BLaER1 (cell line): Measurements from ENCODE around the gene BLOC1S3.

Experiments used
- H3K27ac ChIP-seq: shearing (Covaris generic); formaldehyde crosslinking; 2 replicates; pipeline ENCODE4 v1.8.1; 2022
- H3K27me3 ChIP-seq: shearing (Covaris generic); formaldehyde crosslinking; 2 replicates; pipeline ENCODE4 v1.8.1; 2022
- H3K36me3 ChIP-seq: shearing (Covaris generic); formaldehyde crosslinking; 2 replicates; pipeline ENCODE4 v1.8.1; 2022
- H3K4me1 ChIP-seq: shearing (Covaris generic); formaldehyde crosslinking; 2 replicates; pipeline ENCODE4 v1.8.1; 2022
- H3K4me2 ChIP-seq: shearing (Covaris generic); formaldehyde crosslinking; 2 replicates; pipeline ENCODE4 v1.8.1; 2022
- H3K4me3 ChIP-seq: shearing (Covaris generic); formaldehyde crosslinking; 2 replicates; pipeline ENCODE4 v1.8.1; 2022
- H3K9ac ChIP-seq: shearing (Covaris generic); formaldehyde crosslinking; 2 replicates; pipeline ENCODE4 v1.8.1; 2022
- H3K9me3 ChIP-seq: shearing (Covaris generic); formaldehyde crosslinking; 2 replicates; pipeline ENCODE4 v1.8.1; 2022
- H4K20me1 ChIP-seq: shearing (Covaris generic); formaldehyde crosslinking; 2 replicates; pipeline ENCODE4 v1.8.1; 2022
- Cebpa-rat ChIP-seq: shearing (Covaris generic); IDR thresholded peaks from 2 replicates; pipeline ENCODE4 v1.8.1; 2022

The BLOC1S3 gene

GRCh38 chr19:45138303-45138751 lies 40.3 kb upstream of the BLOC1S3 start:
- no peak overlapping the region for H3K4me3 ChIP-seq
- peaks cover 69% of the 10 kb centered on the region for H3K4me1 ChIP-seq
- H3K9me3 ChIP-seq, result no peaks in the 10 kb centered on the region
- peak overlapping the region; percentile 89 for H3K27ac ChIP-seq
- peaks cover 44% of the 10 kb centered on the region; the same call in 1 of the 2 replicates for H4K20me1 ChIP-seq
- H3K36me3 ChIP-seq, result peaks cover 38% of the 10 kb centered on the region
- no peaks in the 10 kb centered on the region for H3K27me3 ChIP-seq
- peak overlapping the region; percentile 97 for H3K4me2 ChIP-seq
- no peak for TF ChIP-seq Cebpa-rat
- no peak overlapping the region; the same call in 1 of the 2 replicates for H3K9ac ChIP-seq

- peaks cover 64% of the 10 kb centered on the region for H3K4me1 ChIP-seq
- TF ChIP-seq Cebpa-rat, result no peak
- H3K4me3 ChIP-seq, result no peak overlapping the region
- H3K9ac ChIP-seq, result no peak overlapping the region
- no peaks in the 10 kb centered on the region for H3K27me3 ChIP-seq
- peak overlapping the region; percentile 26; the same call in 1 of the 2 replicates for H3K27ac ChIP-seq
- H3K4me2 ChIP-seq, result no peak overlapping the region
- peaks cover 49% of the 10 kb centered on the region; the same call in 1 of the 2 replicates for H4K20me1 ChIP-seq
- H3K36me3 ChIP-seq, result peaks cover 50% of the 10 kb centered on the region
- no peaks in the 10 kb centered on the region for H3K9me3 ChIP-seq
Measured at GRCh38 chr19:45139286-45140143, 39.1 kb upstream of the BLOC1S3 start.

- Histone ChIP-seq H3K4me1 (peaks cover 58% of the 10 kb centered on the region), H3K4me2 (no peak overlapping the region), H4K20me1 (peaks cover 54% of the 10 kb centered on the region; the same call in 1 of the 2 replicates), H3K27ac (0 out of 2 replicates have a peak overlapping the region, but pooled peaks have one; percentile 26), H3K9me3 (no peaks in the 10 kb centered on the region), H3K4me3 (no peak overlapping the region), H3K9ac (no peak overlapping the region), H3K36me3 (peaks cover 56% of the 10 kb centered on the region), H3K27me3 (no peaks in the 10 kb centered on the region)
- TF ChIP-seq Cebpa-rat, result no peak
Measured at GRCh38 chr19:45140144-45140503, 38.5 kb upstream of the BLOC1S3 start.

- Histone ChIP-seq H4K20me1 (peaks cover 54% of the 10 kb centered on the region; the same call in 1 of the 2 replicates), H3K4me2 (no peak overlapping the region), H3K27ac (peak overlapping the region; percentile 7; the same call in 1 of the 2 replicates), H3K36me3 (peaks cover 61% of the 10 kb centered on the region), H3K27me3 (no peaks in the 10 kb centered on the region), H3K4me1 (peaks cover 54% of the 10 kb centered on the region), H3K9me3 (no peaks in the 10 kb centered on the region), H3K9ac (no peak overlapping the region), H3K4me3 (no peak overlapping the region)
- no peak for TF ChIP-seq Cebpa-rat
Measured at GRCh38 chr19:45140533-45140932, 38.1 kb upstream of the BLOC1S3 start.

GRCh38 chr19:45141203-45141900 lies 37.2 kb upstream of the BLOC1S3 start:
- Histone ChIP-seq H3K9me3 (no peaks in the 10 kb centered on the region), H3K4me3 (no peak overlapping the region), H3K9ac (no peak overlapping the region), H3K4me1 (peaks cover 46% of the 10 kb centered on the region), H3K27me3 (no peaks in the 10 kb centered on the region), H3K4me2 (no peak overlapping the region), H4K20me1 (peaks cover 52% of the 10 kb centered on the region; the same call in 1 of the 2 replicates), H3K27ac (no peak overlapping the region), H3K36me3 (peaks cover 68% of the 10 kb centered on the region)
- no peak for TF ChIP-seq Cebpa-rat

GRCh38 chr19:45142016-45142725 lies 36.4 kb upstream of the BLOC1S3 start:
- Histone ChIP-seq H3K4me2 (no peak overlapping the region), H3K4me3 (no peak overlapping the region), H4K20me1 (peaks cover 44% of the 10 kb centered on the region; the same call in 1 of the 2 replicates), H3K9me3 (no peaks in the 10 kb centered on the region), H3K27me3 (no peaks in the 10 kb centered on the region), H3K27ac (peak overlapping the region; percentile 60; the same call in 1 of the 2 replicates), H3K36me3 (peaks cover 76% of the 10 kb centered on the region), H3K9ac (peak overlapping the region; percentile 61), H3K4me1 (peaks cover 38% of the 10 kb centered on the region)
- no peak for TF ChIP-seq Cebpa-rat

GRCh38 chr19:45142726-45143110 lies 35.9 kb upstream of the BLOC1S3 start:
- H3K4me2 ChIP-seq, result no peak overlapping the region
- H3K36me3 ChIP-seq, result peaks cover 81% of the 10 kb centered on the region

GRCh38 chr19:45144431-45145269 lies 33.9 kb upstream of the BLOC1S3 start:
- H3K4me3 ChIP-seq, result no peak overlapping the region
- H3K9me3 ChIP-seq, result no peaks in the 10 kb centered on the region
- H3K27me3 ChIP-seq, result no peaks in the 10 kb centered on the region
- H3K36me3 ChIP-seq, result peaks cover 89% of the 10 kb centered on the region
- peaks cover 42% of the 10 kb centered on the region for H4K20me1 ChIP-seq
- no peak overlapping the region for H3K27ac ChIP-seq
- H3K4me2 ChIP-seq, result no peak overlapping the region
- H3K9ac ChIP-seq, result no peak overlapping the region
- TF ChIP-seq Cebpa-rat, result no peak
- peaks cover 39% of the 10 kb centered on the region for H3K4me1 ChIP-seq

More at GRCh38 chr19:45142726-45143110, 35.9 kb upstream of the BLOC1S3 start:
- Histone ChIP-seq H3K4me1 (peaks cover 32% of the 10 kb centered on the region), H4K20me1 (peaks cover 39% of the 10 kb centered on the region; the same call in 1 of the 2 replicates), H3K9me3 (no peaks in the 10 kb centered on the region), H3K9ac (peak overlapping the region; percentile 61), H3K4me3 (no peak overlapping the region), H3K27ac (peak overlapping the region; percentile 60), H3K27me3 (no peaks in the 10 kb centered on the region)
- no peak for TF ChIP-seq Cebpa-rat
